Naive thymus-derived CD4-positive, alpha-beta T cell (primary cell): ENCODE data around the gene SRPK1. TPM values are rescaled to one million over a fixed set of nuclear protein-coding genes. Genes with fewer than 3 reads are reported as not detected.

ENCODE experiments used
- ATAC-seq: fragments of 150-1000 bp; cut with Tn5 transposase; 2 replicates; pipeline ENCODE4 v1.10.0; 2021; ENCODE audit warnings: mild to moderate bottlenecking, moderate library complexity
- CTCF ChIA-PET: fragments of 350-600 bp; sonication (Branson Sonifier 250); formaldehyde crosslinking; loops from one replicate; lab custom pipeline; 2021; ENCODE audit warnings: antibody characterized with exemption; lab: Charles Lee
- POLR2A ChIA-PET: fragments of 350-600 bp; sonication (Branson Sonifier 250); formaldehyde crosslinking; loops from one replicate; lab custom pipeline; 2021; ENCODE audit warnings: antibody characterized with exemption, inconsistent platforms; lab: Charles Lee
- DNase-seq, 9 donors: peaks; one replicate each; pipeline versions ENCODE4 v3.0.0 to v3.0.0-alpha.2; 2020 to 2022; ENCODE audit warnings: mixed read lengths in 1 of 9
- H3K27ac ChIP-seq: one replicate; pipeline ENCODE4 v1.7.0; 2013; ENCODE audit warnings: mild to moderate bottlenecking, low read depth, low read length, moderate library complexity
- H3K27me3 ChIP-seq, 2 donors: one replicate each; pipeline ENCODE4 v1.7.0; 2013; ENCODE audit warnings: low read length in 2 of 2, mild to moderate bottlenecking in 2 of 2, moderate library complexity in 2 of 2; ENCODE audit not compliant: control insufficient read depth in 2 of 2, insufficient read depth in 2 of 2
- H3K36me3 ChIP-seq, 3 experiments: 1 replicate in 2 of 3; 2 replicates in 1 of 3; pipeline ENCODE4 v1.7.0; 2013; ENCODE audit warnings: low read length in 3 of 3, mild to moderate bottlenecking in 3 of 3, moderate library complexity in 1 of 3; ENCODE audit not compliant: insufficient read depth in 3 of 3, control insufficient read depth in 2 of 3
- H3K4me1 ChIP-seq, 2 donors: one replicate each; pipeline ENCODE4 v1.7.0; 2013; ENCODE audit warnings: low read length in 2 of 2, mild to moderate bottlenecking in 2 of 2, moderate library complexity in 1 of 2; ENCODE audit not compliant: control insufficient read depth in 2 of 2, insufficient read depth in 2 of 2
- H3K4me3 ChIP-seq: 2 replicates; pipeline ENCODE4 v1.7.0; 2013; ENCODE audit warnings: mild to moderate bottlenecking, low read length
- H3K9me3 ChIP-seq, 3 experiments: 1 replicate in 2 of 3; 2 replicates in 1 of 3; pipeline ENCODE4 v1.7.0; 2013; ENCODE audit warnings: low read length in 3 of 3; ENCODE audit not compliant: control insufficient read depth in 2 of 3
- H3K27ac Mint-ChIP-seq, 9 donors: one replicate each; pipeline ENCODE4 v1.8.0; 2020 to 2022; ENCODE audit warnings: mixed read lengths in 9 of 9, mild to moderate bottlenecking in 8 of 9, moderate library complexity in 5 of 9, inconsistent platforms in 2 of 9
- H3K27me3 Mint-ChIP-seq, 5 donors: one replicate each; pipeline ENCODE4 v1.8.0; 2021 to 2022; ENCODE audit warnings: mixed read lengths in 5 of 5, mild to moderate bottlenecking in 1 of 5
- H3K36me3 Mint-ChIP-seq, 5 donors: one replicate each; pipeline ENCODE4 v1.8.0; 2020 to 2022; ENCODE audit warnings: mixed read lengths in 5 of 5, mild to moderate bottlenecking in 3 of 5, inconsistent platforms in 1 of 5
- H3K4me1 Mint-ChIP-seq, 7 donors: one replicate each; pipeline ENCODE4 v1.8.0; 2020 to 2022; ENCODE audit warnings: mixed read lengths in 7 of 7, mild to moderate bottlenecking in 3 of 7, inconsistent platforms in 1 of 7
- H3K4me3 Mint-ChIP-seq, 10 donors: one replicate each; pipeline ENCODE4 v1.8.0; 2020 to 2022; ENCODE audit warnings: mild to moderate bottlenecking in 10 of 10, mixed read lengths in 10 of 10, moderate library complexity in 6 of 10, inconsistent platforms in 2 of 10
- H3K9me3 Mint-ChIP-seq, 11 donors: one replicate each; pipeline ENCODE4 v1.8.0; 2020 to 2022; ENCODE audit warnings: mixed read lengths in 11 of 11, mild to moderate bottlenecking in 4 of 11, inconsistent platforms in 1 of 11, moderate library complexity in 1 of 11
- intact Hi-C, 2 donors: fragments of 100-400 bp; cut with micrococcal nuclease; formaldehyde crosslinking; loops; one replicate each; pipeline ENCODE4 v1.15.1; 2023
- polyA plus RNA-seq, 2 donors: library from polyadenylated mRNA; unstranded; fragments of 300-500 nt; fragmentation: Illumina TruSeq; gene quantifications; one replicate each; pipeline ENCODE4 v1.2.3, GENCODE V29; 2021
- total RNA-seq, 6 experiments: library from RNA in 5 of 6; stranded (reverse) in 5 of 6; gene quantifications; 1 replicate in 5 of 6; 2 replicates in 1 of 6; pipeline ENCODE4 v1.2.3 and lab custom pipeline; 2021 to 2026

SRPK1 gene
- total and polyA plus RNA-seq, 7 experiments from 2014 or later = 29.1 to 80.9 (median 42.1) TPM

DNA sequence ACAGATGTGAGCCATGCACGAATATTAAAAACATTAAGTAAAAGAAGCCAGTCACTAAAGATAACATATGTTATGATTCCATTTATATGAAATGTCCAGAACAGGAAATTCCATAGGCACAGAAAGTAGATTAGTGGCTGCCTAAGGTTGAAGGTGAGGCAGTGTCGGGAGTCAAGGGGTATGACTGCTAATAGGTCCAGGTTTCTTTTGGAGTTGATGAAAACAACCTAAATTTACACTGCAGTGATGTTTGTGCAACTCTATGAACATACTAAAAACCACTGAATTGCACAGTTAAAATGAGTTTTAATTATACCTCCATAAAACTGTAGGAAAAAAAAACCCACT lies 14.4 kb downstream of the SRPK1 start:
- no peak overlapping the region for H3K4me3 ChIP-seq
- no peak overlapping the region for H3K4me3 Mint-ChIP-seq
- H3K27me3 ChIP-seq = no peaks in the 10 kb centered on the region
- H3K27me3 Mint-ChIP-seq = no peaks in the 10 kb centered on the region
- peaks cover 0 to 18% (median 0%) of the 10 kb centered on the region in 3 experiments for H3K9me3 ChIP-seq
- H3K9me3 Mint-ChIP-seq = peaks cover 5 to 35% (median 15%) of the 10 kb centered on the region in 11 donors
- H3K4me1 ChIP-seq = no peaks in the 10 kb centered on the region
- intact Hi-C loops = no loop called here
- no peak overlapping the region for H3K27ac ChIP-seq
- peaks cover 23 to 49% (median 41%) of the 10 kb centered on the region in 5 donors for H3K36me3 Mint-ChIP-seq
- CTCF ChIA-PET = no interaction called here
- peaks cover 7 to 25% (median 14%) of the 10 kb centered on the region in 7 donors for H3K4me1 Mint-ChIP-seq
- POLR2A ChIA-PET = no interaction called here
- DNase-seq (no peak), ATAC-seq (no peak)
- H3K27ac Mint-ChIP-seq = no peak overlapping the region
- peaks cover 0 to 22% (median 0%) of the 10 kb centered on the region in 3 experiments for H3K36me3 ChIP-seq

DNA sequence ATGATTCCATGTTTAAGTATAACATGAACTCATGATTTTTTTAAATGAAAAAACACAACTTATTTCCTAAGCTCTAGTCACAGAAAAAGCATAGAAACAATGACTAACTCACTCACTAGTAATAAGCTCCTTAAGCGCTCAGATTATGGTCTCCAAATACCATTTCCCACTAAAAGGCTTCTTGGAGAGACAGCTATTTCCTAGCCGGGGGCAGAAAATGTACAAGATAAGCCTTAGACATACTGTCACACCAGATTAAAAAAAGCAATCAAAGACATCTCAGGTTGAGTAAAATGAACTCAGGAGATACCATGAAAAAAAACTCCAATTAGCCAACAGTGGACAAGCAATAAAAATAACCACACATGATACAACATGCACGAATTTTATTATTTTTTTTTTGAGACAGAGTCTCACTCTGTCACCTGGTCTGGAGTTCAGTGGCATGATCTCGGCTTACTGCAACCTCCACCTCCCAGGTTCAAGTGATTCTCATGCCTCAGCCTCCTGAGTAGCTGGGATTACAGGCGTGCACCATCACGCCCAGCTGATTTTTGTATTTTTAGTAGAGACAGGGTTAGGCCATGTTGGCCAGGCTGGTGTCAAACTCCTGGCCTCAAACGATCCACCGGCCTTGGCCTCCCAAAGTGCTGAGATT lies 14.9 kb downstream of the SRPK1 start:
- POLR2A ChIA-PET = no interaction called here
- Mint-ChIP-seq H3K27ac (peak overlapping the region in 1 of 9 donors; percentile 38), H3K4me3 (no peak overlapping the region), H3K27me3 (no peaks in the 10 kb centered on the region), H3K4me1 (peaks cover 7 to 22% (median 16%) of the 10 kb centered on the region in 7 donors), H3K36me3 (peaks cover 20 to 48% (median 40%) of the 10 kb centered on the region in 5 donors), H3K9me3 (peaks cover 3 to 32% (median 15%) of the 10 kb centered on the region in 11 donors)
- Histone ChIP-seq H3K27me3 (no peaks in the 10 kb centered on the region), H3K27ac (no peak overlapping the region), H3K9me3 (peaks cover 0 to 18% (median 0%) of the 10 kb centered on the region in 3 experiments), H3K36me3 (peaks cover 0 to 21% (median 0%) of the 10 kb centered on the region in 3 experiments), H3K4me3 (no peak overlapping the region), H3K4me1 (no peaks in the 10 kb centered on the region)
- intact Hi-C loops = no loop called here
- CTCF ChIA-PET = no interaction called here
- ATAC-seq (no peak), DNase-seq (no peak)

DNA sequence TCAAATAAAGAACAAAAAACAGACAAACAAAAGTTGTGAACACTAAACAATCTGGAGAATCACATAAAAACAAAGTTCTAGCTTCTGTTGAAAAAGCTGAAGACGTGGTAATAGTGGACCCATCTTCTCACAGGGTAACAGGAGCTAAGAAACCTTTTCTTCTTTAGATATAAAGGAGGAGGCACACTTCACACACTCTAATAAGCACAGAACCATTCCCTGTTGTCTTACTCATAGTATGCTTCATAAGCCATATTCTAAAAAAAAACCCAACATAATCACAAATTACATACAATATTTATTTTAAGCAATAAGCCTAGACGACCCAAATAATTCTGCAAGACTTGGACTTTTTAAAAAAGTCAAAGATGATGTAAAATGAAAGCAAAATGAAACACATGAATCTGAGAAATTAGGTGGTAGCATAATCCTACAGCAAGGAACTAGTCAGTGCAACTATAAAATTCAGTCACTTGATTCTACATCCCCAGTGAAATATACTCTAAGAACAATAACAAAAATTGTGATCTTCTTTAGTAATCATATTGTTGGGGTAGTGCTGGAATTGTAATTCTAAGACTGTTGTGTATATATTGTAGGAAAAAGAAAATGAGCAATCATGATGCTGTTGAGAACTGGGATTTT lies 15.6 kb downstream of the SRPK1 start:
- Histone ChIP-seq H3K27me3 (no peaks in the 10 kb centered on the region), H3K4me1 (no peaks in the 10 kb centered on the region), H3K27ac (no peak overlapping the region), H3K4me3 (no peak overlapping the region), H3K36me3 (peaks cover 0 to 13% (median 0%) of the 10 kb centered on the region in 3 experiments), H3K9me3 (peaks cover 0 to 15% (median 0%) of the 10 kb centered on the region in 3 experiments)
- peaks cover 6 to 21% (median 19%) of the 10 kb centered on the region in 7 donors for H3K4me1 Mint-ChIP-seq
- H3K36me3 Mint-ChIP-seq = peaks cover 18 to 44% (median 39%) of the 10 kb centered on the region in 5 donors
- H3K27me3 Mint-ChIP-seq = no peaks in the 10 kb centered on the region
- no peak overlapping the region for H3K4me3 Mint-ChIP-seq
- ATAC-seq (no peak), DNase-seq (no peak)
- H3K9me3 Mint-ChIP-seq = peaks cover 0 to 25% (median 15%) of the 10 kb centered on the region in 11 donors
- CTCF ChIA-PET = no interaction called here
- POLR2A ChIA-PET = no interaction called here
- intact Hi-C loops = no loop called here
- H3K27ac Mint-ChIP-seq = no peak overlapping the region

DNA sequence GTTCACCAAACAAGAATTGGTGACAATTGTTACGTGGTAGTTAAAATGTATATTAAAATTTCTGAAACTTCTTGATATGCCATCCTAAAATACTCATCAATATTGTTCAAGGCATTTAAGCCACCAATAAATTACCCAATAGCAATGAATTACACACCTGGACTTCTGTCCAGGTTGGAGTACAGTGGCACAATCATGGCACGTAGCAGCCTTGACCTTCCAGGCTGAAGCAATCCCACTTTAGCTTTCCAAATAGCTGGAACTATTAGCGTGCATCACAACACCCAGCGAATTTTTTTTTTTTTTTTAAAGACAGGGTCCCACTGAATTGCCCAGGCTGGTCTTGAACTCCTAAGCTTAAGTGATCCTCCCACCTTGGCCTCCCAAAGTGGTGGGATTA lies 17.2 kb downstream of the SRPK1 start:
- H3K27me3 ChIP-seq = no peaks in the 10 kb centered on the region
- intact Hi-C loops = no loop called here
- no peaks in the 10 kb centered on the region for H3K27me3 Mint-ChIP-seq
- no peak overlapping the region for H3K27ac Mint-ChIP-seq
- H3K9me3 ChIP-seq = peaks cover 0 to 5% (median 0%) of the 10 kb centered on the region in 3 experiments
- no peak overlapping the region for H3K4me3 Mint-ChIP-seq
- no peak overlapping the region for H3K27ac ChIP-seq
- H3K4me3 ChIP-seq = no peak overlapping the region
- ChIA-PET CTCF (no interaction called here), POLR2A (interaction anchor here (0.7 kb wide), 1 partner anchor 475 kb away, joined by 3 read pairs; no protein-coding TSS in a partner anchor)
- ATAC-seq (no peak), DNase-seq (no peak)
- H3K36me3 ChIP-seq = peaks cover 0 to 10% (median 0%) of the 10 kb centered on the region in 3 experiments
- no peaks in the 10 kb centered on the region for H3K4me1 ChIP-seq
- H3K9me3 Mint-ChIP-seq = peaks cover 0 to 9% (median 7%) of the 10 kb centered on the region in 11 donors
- peaks cover 7 to 27% (median 19%) of the 10 kb centered on the region in 7 donors for H3K4me1 Mint-ChIP-seq
- peaks cover 18 to 41% (median 38%) of the 10 kb centered on the region in 5 donors for H3K36me3 Mint-ChIP-seq

DNA sequence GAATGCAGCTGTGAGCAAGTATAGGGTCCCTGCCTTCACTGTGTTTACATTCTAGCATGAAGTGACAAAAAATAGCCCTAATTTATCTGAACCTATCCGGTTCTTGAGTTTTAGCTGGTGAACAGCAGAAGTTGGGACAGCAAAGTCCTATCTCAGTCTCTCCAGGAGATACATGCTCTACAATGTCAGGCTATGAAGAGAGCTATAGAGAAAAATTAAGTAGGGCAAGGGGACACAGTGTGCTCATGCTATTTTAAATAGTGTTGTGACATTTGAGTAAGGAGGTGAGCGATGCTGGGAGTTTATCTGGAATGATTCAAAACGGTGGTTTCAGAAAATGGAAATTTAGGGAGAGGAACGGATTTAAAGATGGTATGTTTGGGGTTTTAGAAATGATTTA lies 20.4 kb downstream of the SRPK1 start:
- ChIA-PET POLR2A (no interaction called here), CTCF (no interaction called here)
- H3K27ac Mint-ChIP-seq = peak overlapping the region in 1 of 9 donors; percentile 16
- H3K4me3 ChIP-seq = no peak overlapping the region
- no peaks in the 10 kb centered on the region for H3K4me1 ChIP-seq
- peaks cover 0 to 3% (median 0%) of the 10 kb centered on the region in 11 donors for H3K9me3 Mint-ChIP-seq
- H3K27ac ChIP-seq = no peak overlapping the region
- H3K36me3 ChIP-seq = peaks cover 0 to 10% (median 0%) of the 10 kb centered on the region in 3 experiments
- no peak for DNase-seq
- H3K36me3 Mint-ChIP-seq = peaks cover 8 to 44% (median 28%) of the 10 kb centered on the region in 5 donors
- no peaks in the 10 kb centered on the region for H3K9me3 ChIP-seq
- H3K4me1 Mint-ChIP-seq = peaks cover 9 to 30% (median 16%) of the 10 kb centered on the region in 7 donors
- no peak overlapping the region for H3K4me3 Mint-ChIP-seq
- H3K27me3 Mint-ChIP-seq = no peaks in the 10 kb centered on the region
- ATAC-seq = no peak
- no peaks in the 10 kb centered on the region for H3K27me3 ChIP-seq
- intact Hi-C loops = no loop called here

DNA sequence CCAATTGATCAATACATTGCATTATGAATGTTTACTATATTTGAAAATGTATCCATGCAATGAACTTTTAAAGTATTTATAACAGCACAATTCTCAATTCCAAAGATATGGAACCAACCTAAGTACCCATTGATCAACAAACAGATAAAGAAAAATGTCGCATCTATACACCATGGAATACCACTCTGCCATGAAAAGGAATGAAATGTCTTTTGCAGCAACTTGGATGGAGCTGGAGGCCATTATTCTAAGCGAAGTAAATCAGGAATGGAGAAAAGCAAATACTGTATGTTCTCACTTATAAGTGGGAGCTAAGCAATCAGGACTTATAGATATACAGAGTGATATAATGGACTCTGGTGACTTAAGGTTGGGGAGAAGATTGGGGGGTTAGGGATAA lies 22.9 kb downstream of the SRPK1 start:
- Histone ChIP-seq H3K36me3 (no peaks in the 10 kb centered on the region), H3K27ac (no peak overlapping the region), H3K27me3 (no peaks in the 10 kb centered on the region), H3K9me3 (no peaks in the 10 kb centered on the region), H3K4me3 (no peak overlapping the region), H3K4me1 (no peaks in the 10 kb centered on the region)
- H3K36me3 Mint-ChIP-seq = peaks cover 3 to 42% (median 27%) of the 10 kb centered on the region in 5 donors
- CTCF ChIA-PET = interaction anchor here (0.9 kb wide), 1 partner anchor 27 kb away, joined by 3 read pairs; no protein-coding TSS in a partner anchor
- H3K4me3 Mint-ChIP-seq = no peak overlapping the region
- H3K4me1 Mint-ChIP-seq = peaks cover 9 to 38% (median 26%) of the 10 kb centered on the region in 7 donors
- no peak for ATAC-seq
- DNase-seq = no peak
- intact Hi-C loops = loop anchor here in 1 of 2 donors (10.0 kb wide), 1 partner anchor 197 kb away; no protein-coding TSS in a partner anchor
- H3K9me3 Mint-ChIP-seq = peaks cover 0 to 3% (median 0%) of the 10 kb centered on the region in 11 donors
- H3K27ac Mint-ChIP-seq = no peak overlapping the region
- POLR2A ChIA-PET = no interaction called here
- no peaks in the 10 kb centered on the region for H3K27me3 Mint-ChIP-seq
